Measurements from ENCODE around the gene SAXO1.
"Not testable (repeated sequence)": the region's sequence is repeated elsewhere in the genome, so short reads cannot be mapped to it uniquely, and the experiment has no call there.

Gene SAXO1

DNA sequence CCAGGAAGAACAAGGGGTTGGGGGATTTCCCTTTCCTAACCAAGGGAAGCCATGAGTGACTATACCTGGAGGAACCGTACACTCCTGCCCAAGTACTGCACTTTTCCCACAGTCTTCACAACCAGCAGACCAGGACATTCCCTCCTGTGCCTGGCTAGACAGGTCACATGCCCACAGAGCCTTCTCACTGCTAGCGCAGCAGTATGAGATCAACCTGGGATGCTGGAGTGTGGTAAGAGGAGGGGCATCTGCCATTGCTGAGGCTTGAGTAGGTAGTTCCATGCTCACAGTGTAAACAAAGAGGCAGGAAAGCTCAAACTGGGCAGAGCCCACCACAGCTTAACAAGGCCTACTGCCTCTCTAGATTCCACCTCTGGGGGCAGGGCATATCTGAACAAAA lies 35.9 kb downstream of the SAXO1 start:
- DNase-seq, result no peak

DNA sequence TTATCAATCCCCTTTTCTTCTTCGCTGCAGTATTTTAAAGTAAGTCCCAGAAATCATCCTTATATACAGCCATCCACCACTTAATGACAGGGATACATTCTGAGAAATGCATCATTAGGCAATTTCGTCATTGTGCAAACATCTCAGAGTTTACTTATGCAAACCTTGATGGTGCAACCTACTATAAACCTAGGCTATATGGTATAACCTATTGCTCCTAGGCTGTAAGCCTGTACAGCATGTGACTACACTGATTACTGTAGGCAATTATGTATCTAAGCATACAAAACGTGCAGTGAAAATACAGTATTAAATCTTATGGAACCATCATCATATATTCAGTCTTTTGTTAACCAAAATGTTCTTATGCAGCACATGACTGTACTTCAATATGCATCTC lies 36.8 kb downstream of the SAXO1 start:
- no peak for DNase-seq

DNA sequence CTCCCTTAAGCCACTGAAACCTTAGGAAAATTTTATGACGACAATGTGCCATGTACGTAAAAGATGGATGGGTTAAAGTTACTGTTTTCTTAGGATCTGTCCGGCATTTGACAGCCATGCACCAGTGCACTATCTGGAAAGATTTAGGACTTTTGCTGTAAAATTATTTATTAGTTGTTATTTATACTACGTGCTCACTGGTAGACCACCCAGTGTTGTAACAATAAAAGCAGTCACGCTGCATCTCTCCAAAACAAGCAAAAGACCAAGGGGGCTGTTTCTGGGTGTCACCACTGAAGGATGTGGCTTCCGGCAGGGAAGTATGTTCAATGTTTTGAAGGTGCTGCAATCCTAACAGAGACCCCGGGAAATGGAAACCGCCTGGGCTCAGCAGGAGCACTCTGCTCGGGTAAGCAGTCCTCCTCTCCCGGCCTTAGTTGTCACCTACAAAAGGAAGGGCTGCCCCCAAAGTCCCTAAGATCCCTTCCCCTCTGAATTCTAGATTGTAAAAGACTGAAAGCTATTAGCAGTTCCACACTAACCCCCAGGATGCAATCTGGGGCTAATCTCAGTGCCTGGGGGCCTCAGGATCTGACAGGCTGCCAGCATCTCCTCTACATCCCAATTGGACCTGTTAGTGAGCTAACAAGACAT lies 38.6 kb downstream of the SAXO1 start:
- no peak for DNase-seq

DNA sequence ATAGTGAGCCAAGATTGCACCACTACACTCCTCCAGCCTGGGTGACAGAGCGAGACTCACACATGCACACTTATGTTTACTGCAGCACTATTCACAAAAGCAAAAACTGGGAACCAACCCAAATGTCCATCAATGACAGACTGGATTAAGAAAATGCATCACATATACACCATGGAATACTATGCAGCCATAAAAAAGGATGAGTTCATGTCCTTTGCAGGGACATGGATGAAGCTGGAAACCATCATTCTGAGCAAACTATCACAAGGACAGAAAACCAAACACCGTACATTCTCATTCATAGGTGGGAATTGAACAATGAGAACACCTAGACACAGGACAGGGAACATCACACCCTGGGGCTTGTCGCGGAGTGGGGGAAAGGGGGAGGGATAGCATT lies 41.8 kb downstream of the SAXO1 start:
- not testable (repeated sequence) for DNase-seq

DNA sequence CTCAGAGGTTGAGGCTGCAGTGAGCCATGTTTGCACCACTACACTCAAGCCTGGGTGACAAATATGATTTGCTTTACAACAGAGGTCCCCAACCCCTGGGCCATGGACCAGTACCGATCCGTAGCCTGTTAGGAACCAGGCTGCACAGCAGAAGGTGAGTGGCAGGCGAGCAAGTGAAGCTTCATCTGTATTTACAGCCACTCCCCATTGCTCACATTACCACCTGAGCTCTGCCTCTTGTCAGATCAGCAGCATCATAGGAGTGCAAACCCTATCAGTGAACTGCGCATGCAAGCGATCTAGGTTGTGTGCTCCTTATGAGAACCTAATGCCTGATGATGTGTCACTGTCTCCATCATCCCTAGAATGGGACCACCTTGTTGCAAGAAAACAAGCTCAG lies 42.5 kb downstream of the SAXO1 start:
- DNase-seq, result no peak

DNA sequence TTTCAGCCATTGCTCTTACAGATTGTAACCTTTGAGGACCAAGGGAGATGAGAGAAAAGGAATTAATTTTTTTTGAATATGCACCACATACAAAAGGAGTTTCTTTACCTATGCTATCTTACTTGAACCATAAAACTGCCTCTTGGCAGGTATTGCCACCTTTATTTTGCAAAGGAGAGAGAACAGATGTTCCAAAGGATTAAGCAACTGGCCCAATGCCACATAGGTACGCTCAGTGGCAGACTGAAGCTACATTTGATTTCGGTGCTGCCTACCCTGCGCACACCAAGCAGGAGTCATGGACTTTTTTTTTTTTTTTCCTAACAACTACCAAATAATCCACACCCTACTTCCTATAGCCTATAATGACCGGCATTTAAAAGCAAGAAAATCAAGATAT lies 43.1 kb downstream of the SAXO1 start:
- no peak for DNase-seq

GRCh38 chr9:18989097-18989496 lies 43.9 kb downstream of the SAXO1 start:
- no peak for DNase-seq

DNA sequence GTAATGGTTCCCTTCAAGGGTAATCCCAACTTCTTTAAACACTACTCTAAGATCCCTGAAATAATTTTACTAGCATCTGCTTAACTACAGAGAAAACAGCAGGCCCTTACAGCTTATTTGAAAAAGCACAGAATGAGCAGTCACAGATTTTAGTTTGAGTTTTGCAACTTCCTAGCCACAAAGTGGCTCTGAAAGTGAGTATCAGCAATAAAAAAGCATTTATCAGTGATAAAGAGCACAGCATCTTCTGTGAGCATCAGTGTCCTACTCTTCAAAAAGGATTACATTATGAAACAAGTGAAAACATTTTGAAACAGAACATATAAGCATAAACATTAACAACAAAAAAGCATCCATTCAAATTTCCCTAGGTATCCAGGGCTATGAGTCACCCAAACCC lies 45.0 kb downstream of the SAXO1 start:
- no peak for DNase-seq

GRCh38 chr9:18985996-18986395 lies 47.0 kb downstream of the SAXO1 start:
- no peak for DNase-seq

DNA sequence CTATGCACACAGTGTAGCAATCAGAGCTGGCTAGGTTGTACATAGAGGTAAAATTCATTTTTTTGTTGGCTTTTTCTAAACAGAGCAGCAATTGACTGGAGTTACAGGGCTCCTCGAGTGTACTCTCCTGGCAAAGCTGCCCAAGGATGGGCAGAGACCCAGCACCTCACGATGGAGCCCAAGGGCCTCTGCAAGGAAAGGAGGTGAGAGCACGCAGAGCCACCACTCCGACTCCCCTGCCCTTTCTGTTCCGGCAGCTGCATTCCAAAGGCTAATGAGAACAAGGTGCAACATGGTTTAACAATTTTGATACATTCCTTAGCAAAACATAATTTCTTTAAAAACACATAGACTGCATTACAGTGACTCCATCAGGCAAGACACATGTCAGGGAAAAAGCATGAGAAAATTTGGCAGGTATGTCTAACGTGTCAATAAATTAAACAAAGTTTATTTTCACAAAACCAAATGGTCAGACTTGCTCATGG lies 47.5 kb downstream of the SAXO1 start:
- no peak for DNase-seq

DNA sequence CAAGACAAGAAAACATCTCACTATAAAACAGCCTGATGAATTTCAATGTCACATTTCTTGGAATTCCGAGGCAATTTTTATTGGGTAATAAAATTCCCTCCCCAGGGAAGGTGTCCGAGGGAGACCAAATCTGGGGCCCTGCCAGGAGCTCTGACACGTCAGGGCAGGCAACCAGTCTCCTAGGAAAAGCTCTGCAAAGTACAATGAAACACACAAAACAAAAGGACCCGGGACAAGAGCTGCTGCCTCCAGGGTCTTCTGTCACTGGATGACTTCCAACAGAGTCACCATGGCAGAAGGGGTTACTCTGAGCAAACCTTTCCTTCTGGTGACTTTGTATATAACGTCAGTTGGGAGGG lies 50.8 kb downstream of the SAXO1 start:
- DNase-seq, result no peak

DNA sequence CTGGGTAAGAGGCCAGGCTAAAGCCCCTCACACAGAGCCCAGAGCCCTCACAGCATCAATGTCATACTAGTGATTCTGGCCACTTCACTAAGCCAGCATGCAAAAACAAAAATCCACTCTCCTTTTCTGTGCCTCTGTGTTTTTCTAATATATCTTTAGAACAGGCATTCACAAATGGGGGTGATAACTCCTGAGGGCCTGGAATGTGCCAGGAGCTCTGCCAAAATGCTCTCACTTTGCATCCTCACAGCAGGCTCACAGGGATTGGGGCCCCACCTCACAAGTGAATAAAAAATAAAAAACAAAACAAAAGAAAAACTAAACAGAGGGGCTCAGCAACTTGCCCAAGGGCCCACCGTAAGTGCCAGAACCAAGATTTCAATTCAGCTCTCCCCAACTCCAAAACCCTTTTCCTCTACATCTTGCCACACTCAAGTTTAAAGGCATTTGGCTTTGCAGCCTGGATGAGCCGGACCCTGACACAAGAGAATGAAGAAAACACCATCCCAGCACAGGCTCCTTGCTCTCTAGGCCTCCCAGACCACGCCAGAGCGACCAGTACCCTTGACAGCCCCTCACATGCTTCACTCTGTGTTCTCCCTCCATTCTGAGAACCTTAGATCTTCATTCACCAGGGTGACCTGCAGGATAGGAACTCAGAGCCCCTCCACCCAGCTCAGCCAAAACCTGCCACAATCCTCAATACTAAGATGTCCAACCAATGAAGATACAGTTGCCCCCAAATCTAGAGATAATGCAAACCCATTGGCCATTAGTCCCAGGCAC lies 51.3 kb downstream of the SAXO1 start:
- DNase-seq, result no peak

- DNase-seq, result no peak
These were observed 52.8 kb downstream of the SAXO1 start for GRCh38 chr9:18980189-18980588.

DNA sequence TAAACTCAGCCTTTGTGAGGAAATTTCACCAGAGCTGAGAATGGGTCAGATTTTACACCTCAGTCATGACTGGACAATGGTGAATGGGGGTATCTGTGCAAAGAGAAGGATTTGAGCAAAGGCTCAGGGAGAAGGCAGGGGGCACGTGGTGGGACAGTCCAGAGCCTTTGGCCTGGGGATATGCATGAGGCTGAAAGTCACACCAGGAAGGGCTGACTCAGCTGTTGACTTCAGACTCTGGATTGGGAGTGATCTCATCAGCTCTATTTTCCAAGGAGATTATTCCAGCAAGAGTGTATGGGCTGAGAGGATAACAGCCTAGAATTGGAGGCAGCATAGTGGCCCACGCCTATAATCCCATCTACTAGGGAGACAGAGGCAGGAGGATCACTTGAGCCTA lies 53.6 kb downstream of the SAXO1 start:
- DNase-seq, result no peak

GRCh38 chr9:18978188-18978587 lies 54.8 kb downstream of the SAXO1 start:
- no peak for DNase-seq

GRCh38 chr9:18976709-18977531 lies 56.1 kb downstream of the SAXO1 start:
- DNase-seq, result no peak

DNA sequence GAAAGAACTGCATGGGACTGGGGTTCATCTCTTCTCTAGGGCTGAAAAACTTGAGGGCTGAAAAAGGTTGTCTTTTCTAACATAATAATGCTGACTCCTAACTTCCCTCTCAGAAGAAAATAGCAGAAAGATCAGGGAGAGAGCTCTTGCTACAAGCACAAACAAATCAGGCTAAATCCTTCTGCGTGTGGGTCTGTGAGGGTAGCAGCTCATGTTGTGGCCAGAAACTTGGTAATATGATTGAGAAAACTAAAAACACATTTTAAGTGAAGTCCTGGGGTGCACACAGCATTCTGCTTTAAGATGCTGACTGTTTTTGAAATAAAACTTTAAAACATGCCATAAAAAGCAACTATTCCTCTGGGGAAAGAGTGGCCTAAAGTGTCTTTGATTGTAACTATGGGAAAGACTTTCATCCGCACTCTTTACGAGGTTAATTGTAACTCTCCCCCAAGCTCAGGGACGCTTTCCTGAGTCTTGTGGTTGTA lies 56.7 kb downstream of the SAXO1 start:
- DNase-seq, result no peak

DNA sequence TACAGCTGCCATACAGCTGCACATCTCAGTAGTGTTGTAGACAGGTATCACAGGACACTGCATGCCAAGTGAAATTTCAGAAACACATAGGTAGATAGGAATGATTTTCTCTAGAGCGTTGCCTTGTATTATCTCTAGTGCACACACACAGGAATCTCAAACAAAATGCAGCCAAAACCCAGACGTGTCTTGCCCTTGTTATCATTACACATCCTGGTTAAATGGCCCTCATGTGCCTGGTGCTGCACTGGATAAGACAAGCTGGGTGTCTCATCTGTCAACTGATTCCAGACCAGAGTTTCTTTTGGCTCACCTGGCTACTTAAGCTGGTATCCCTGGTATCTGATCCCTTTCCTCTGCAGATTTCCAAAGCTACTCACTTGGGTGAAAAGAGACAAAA lies 59.7 kb downstream of the SAXO1 start:
- DNase-seq, result no peak

- no peak for DNase-seq
These were observed 60.3 kb downstream of the SAXO1 start for GRCh38 chr9:18972675-18973074.

DNA sequence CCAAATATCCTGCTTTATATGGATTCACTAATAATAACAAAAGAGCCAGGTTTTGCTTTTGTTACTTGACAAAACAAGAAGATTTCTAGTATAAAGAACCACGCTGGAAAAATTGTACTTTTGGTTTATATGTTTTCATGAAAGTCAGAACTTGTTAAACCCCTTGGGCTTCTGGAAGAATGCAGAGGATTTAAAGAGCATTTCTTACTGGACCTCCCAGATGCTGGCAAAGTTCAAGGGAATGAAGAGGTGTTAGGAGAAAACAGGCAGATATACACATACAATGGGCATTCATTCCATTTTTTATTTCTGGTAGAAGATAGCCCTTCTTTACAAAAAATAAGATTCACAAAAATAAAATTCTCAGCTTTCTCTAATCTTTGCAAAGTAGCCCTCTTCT lies 61.1 kb downstream of the SAXO1 start:
- no peak for DNase-seq

GRCh38 chr9:18971404-18971803 lies 61.6 kb downstream of the SAXO1 start:
- DNase-seq, result no peak

- no peak for DNase-seq
These were observed 62.6 kb downstream of the SAXO1 start for GRCh38 chr9:18970393-18970792.

- DNase-seq, result no peak
These were observed 63.9 kb downstream of the SAXO1 start for GRCh38 chr9:18969128-18969527.

- no peak for DNase-seq
These were observed 77.4 kb downstream of the SAXO1 start for GRCh38 chr9:18955626-18956025.
